Adrenal gland (tissue), 5 donors: ENCODE measurements around the gene HEY2.

Experiments
- CTCF ChIP-seq, 6 experiments: fragments of 450-650 bp in 4 of 6; fragments of 200-600 bp in 2 of 6; sonication (generic) in 1 of 6; IDR thresholded peaks; 1 replicate in 5 of 6; 2 replicates in 1 of 6; pipeline versions ENCODE4 v1.5.1 to v1.8.0; 2016 to 2021; ENCODE audit warnings: antibody characterized with exemption in 6 of 6, mild to moderate bottlenecking in 2 of 6, moderate library complexity in 1 of 6
- POLR2A ChIP-seq, 2 donors: fragments of 450-650 bp; IDR thresholded peaks; one replicate each; pipeline ENCODE4 v1.6.1; 2017; ENCODE audit warnings: antibody characterized with exemption in 2 of 2, mild to moderate bottlenecking in 2 of 2, moderate library complexity in 1 of 2
- donor health status: DM: no; HTN: no; CAD: no.

GRCh38 chr6:125809570-125810170 lies 60.2 kb downstream of the HEY2 start:
- TF ChIP-seq CTCF (IDR thresholded peaks at IDR 0.05) (no peak), POLR2A (IDR thresholded peaks at IDR 0.05) (no peak)
